Activated naive CD8-positive, alpha-beta T cell treated with anti-CD3 and anti-CD28 coated beads for 36 hours (primary cell): Measurements from ENCODE around the gene RAMAC. TPM values are rescaled to one million over a fixed set of nuclear protein-coding genes. Genes with fewer than 3 reads are reported as not detected.

Source experiments
- DNase-seq: peaks from one replicate; pipeline ENCODE4 v3.0.0; 2021
- H3K27ac Mint-ChIP-seq: one replicate; pipeline ENCODE4 v1.8.0; 2022; ENCODE audit warnings: mild to moderate bottlenecking, moderate library complexity, mixed read lengths
- H3K27me3 Mint-ChIP-seq: one replicate; pipeline ENCODE4 v1.8.0; 2022; ENCODE audit warnings: mild to moderate bottlenecking, mixed read lengths
- H3K36me3 Mint-ChIP-seq: one replicate; pipeline ENCODE4 v1.8.0; 2021; ENCODE audit warnings: mild to moderate bottlenecking, mixed read lengths
- H3K4me1 Mint-ChIP-seq: one replicate; pipeline ENCODE4 v1.8.0; 2021; ENCODE audit warnings: mixed read lengths
- H3K4me3 Mint-ChIP-seq: one replicate; pipeline ENCODE4 v1.8.0; 2022; ENCODE audit warnings: mild to moderate bottlenecking, moderate library complexity, mixed read lengths
- H3K9me3 Mint-ChIP-seq: one replicate; pipeline ENCODE4 v1.8.0; 2022; ENCODE audit warnings: mixed read lengths
- total RNA-seq, 2 experiments: library from RNA; stranded (reverse); gene quantifications; one replicate each; pipeline ENCODE4 v1.2.3, GENCODE V29; 2021

RAMAC gene
- total RNA-seq, 2 experiments from 2014 or later, result 24.9 to 28.4 TPM

DNA sequence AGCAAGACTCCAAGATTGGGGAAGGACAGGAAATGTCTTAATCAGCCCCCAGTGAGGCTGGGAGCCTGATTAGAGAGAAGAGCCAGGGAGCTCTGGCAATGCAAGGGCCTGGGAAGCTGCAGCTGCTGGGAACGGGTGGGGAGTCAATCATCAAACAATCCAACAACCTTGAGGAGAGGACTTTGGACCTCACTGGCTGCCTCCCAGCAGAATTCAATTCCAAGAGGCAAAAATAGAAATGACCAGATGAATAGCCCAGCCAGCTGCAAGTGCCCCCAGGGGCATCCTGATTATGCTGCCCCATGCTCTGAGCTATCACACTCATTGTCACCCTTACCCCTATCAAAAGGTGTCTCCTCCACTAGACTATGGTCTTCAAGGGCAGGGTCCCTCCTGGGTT lies 27.4 kb upstream of the RAMAC start:
- Mint-ChIP-seq H3K27ac (no peak overlapping the region), H3K4me3 (no peak overlapping the region), H3K9me3 (no peaks in the 10 kb centered on the region), H3K27me3 (no peaks in the 10 kb centered on the region), H3K4me1 (no peaks in the 10 kb centered on the region), H3K36me3 (peaks cover 1% of the 10 kb centered on the region)
- no peak for DNase-seq

DNA sequence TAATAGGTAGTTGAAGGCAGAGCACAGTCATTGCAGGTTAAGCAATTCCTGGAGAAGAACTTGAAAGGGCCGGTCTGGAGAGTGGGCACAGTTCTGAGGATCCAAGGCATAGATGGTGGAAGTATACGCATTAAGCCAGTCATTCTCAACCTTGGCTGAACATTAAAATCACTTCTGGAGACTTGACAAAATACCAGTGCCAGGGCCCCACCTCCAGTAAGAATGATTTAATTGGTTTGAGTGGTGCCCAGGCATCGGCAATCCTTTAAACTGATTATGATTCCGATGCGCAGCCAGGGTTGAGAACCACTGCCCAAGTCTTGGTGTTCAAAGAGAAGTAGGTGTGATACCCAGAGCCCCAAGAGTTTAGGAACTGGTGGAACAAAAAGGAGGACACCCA lies 26.6 kb upstream of the RAMAC start:
- H3K9me3 Mint-ChIP-seq, result no peaks in the 10 kb centered on the region
- H3K4me3 Mint-ChIP-seq, result no peak overlapping the region
- no peak overlapping the region for H3K27ac Mint-ChIP-seq
- H3K36me3 Mint-ChIP-seq, result peaks cover 1% of the 10 kb centered on the region
- no peak for DNase-seq
- H3K4me1 Mint-ChIP-seq, result no peaks in the 10 kb centered on the region
- H3K27me3 Mint-ChIP-seq, result no peaks in the 10 kb centered on the region

DNA sequence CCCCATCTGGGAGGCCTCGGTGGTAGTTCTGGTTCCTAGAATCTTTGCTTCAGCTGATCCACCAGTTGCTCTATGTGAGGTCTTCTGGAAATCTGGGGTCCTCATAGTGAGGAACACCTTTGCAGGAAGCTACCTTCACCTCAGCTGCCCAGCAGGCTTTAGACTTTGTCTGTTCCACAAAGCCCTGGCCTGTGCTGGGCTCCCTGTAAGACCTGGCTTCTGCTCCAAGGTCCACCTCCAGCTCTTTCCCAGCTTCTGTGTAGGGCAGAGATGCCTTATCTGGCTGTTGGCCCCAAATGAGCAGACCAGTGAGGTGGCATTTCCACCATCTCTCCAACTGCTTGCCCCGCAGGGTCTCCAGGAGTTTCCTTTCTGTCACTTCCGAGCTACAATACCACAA lies 25.2 kb upstream of the RAMAC start:
- H3K4me1 Mint-ChIP-seq, result no peaks in the 10 kb centered on the region
- DNase-seq, result no peak
- H3K27me3 Mint-ChIP-seq, result no peaks in the 10 kb centered on the region
- no peak overlapping the region for H3K4me3 Mint-ChIP-seq
- H3K9me3 Mint-ChIP-seq, result no peaks in the 10 kb centered on the region
- H3K27ac Mint-ChIP-seq, result no peak overlapping the region
- H3K36me3 Mint-ChIP-seq, result peaks cover 1% of the 10 kb centered on the region

DNA sequence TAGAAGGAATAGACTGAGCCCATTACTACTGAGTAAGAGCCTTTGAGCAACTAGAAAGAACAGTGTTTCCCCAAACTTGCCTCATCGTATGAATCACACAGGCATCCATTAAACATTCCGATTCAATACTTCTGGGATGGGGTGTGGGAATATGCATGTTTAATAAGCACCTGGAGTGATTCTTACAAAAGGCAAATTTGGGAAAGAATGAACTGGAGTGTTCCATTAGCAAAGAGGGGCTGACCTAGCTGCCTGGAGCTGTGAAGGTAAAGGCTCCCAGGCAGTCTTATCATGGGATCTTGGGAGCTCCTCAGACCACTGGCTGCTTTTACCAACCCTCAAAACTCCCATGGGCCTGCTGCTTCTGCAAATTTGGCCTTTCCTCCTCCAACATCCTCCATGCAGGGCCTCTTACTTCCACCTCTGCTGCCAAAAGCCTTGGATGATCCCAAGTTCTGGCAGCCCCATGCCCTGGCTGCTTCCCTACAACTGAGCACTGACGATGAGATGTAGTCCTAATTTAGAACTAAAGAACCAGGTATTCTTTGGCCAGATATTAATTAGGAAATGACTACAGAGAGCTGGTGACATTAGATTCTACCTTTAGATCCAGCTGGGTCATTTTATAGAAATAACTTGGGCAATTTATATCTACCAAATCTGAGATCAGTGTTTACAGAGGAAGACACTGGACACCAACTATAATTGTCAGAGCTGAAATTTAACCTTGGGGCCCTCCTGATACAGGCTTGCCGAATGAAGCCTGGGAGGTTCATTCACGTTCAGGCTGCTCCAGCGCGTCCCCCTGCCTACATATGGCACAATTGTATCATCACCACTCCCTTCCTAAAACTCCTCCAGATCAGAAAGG lies 22.3 kb upstream of the RAMAC start:
- no peaks in the 10 kb centered on the region for H3K9me3 Mint-ChIP-seq
- H3K27ac Mint-ChIP-seq, result no peak overlapping the region
- H3K27me3 Mint-ChIP-seq, result no peaks in the 10 kb centered on the region

DNA sequence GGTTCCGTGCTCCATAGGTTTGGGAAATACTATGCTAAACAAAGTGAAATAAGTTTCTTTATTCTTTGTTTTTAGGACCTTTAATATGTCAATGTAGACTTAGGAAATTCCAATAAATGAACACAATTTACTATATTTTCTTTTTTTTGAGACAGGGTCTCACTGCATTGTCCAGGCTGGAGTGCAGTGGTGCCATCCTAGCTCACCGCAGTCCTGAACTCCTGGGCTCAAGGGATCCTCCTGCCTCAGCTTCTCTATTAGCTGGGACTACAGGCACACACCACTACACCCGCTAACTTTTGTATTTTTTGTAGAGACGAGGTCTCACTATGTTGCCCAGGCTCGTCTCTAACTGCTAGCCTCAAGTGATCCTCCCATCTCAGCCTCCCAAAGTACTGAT lies 21.1 kb upstream of the RAMAC start:
- Mint-ChIP-seq H3K4me1 (peaks cover 15% of the 10 kb centered on the region), H3K4me3 (no peak overlapping the region), H3K27me3 (no peaks in the 10 kb centered on the region), H3K36me3 (no peaks in the 10 kb centered on the region), H3K27ac (no peak overlapping the region), H3K9me3 (no peaks in the 10 kb centered on the region)
- no peak for DNase-seq

More for the DNA sequence above, 22.3 kb upstream of the RAMAC start:
- Mint-ChIP-seq H3K4me3 (no peak overlapping the region), H3K4me1 (peaks cover 15% of the 10 kb centered on the region), H3K36me3 (no peaks in the 10 kb centered on the region)
- no peak for DNase-seq

DNA sequence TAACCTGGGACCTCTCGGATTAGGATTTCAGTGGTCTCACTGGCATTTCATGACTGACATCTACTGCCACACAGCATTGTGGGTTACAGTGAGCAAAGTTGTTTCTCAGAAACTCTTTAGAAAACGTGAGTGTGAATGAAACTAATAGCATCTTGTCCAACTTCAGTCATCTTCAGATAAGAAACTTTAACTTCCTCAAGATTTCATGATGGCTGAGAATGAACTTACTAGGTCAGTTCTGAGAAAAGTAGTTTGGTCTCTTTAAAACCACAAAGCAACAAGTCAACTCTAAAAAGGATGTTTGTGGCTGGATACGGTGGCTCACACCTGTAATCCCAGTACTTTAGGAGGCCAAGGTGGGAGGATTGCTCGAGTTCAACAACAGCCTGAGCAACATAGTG lies 19.3 kb upstream of the RAMAC start:
- H3K4me3 Mint-ChIP-seq, result no peak overlapping the region
- peaks cover 15% of the 10 kb centered on the region for H3K4me1 Mint-ChIP-seq
- no peaks in the 10 kb centered on the region for H3K36me3 Mint-ChIP-seq
- H3K27ac Mint-ChIP-seq, result no peak overlapping the region
- peak; percentile 17 for DNase-seq
- H3K27me3 Mint-ChIP-seq, result no peaks in the 10 kb centered on the region
- H3K9me3 Mint-ChIP-seq, result no peaks in the 10 kb centered on the region

DNA sequence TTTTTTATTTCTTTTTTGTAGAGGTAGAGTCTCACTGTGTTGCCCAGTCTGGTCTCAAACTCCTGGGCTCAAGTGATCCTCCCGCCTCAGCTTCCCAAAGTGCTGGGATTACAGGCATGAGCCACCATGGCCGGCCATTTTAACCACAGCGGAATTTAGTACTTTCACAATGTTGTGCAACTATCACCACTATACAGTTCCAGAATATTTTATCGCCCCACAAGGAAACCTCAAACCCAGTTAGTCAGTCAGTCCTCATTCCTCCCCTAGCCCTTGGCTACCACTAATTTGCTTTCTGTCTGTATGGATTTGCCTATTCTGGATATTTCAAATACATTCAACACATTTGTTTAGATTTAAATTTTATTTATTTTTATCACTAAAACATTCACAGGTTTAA lies 17.9 kb upstream of the RAMAC start:
- Mint-ChIP-seq H3K4me1 (peaks cover 15% of the 10 kb centered on the region), H3K27ac (no peak overlapping the region), H3K4me3 (no peak overlapping the region), H3K27me3 (no peaks in the 10 kb centered on the region), H3K36me3 (no peaks in the 10 kb centered on the region), H3K9me3 (no peaks in the 10 kb centered on the region)
- no peak for DNase-seq

DNA sequence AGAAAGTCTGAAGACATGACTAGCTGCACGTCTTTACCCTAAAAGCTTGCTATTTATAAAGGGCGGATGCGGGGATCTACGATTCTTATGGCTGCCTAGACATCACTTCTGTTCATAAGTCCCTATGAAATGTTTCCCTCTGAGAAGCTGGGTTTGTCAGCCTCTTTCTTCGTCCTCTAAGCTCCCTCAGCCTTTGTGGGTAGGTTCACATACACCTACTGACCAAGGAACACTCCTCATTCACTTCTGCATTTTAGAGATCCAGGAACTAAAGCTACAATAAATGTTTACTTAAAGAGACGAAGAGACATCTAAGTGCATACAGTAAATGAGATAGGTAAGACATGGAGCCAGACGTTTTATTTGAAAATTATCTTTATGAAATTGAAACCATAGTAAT lies 16.7 kb upstream of the RAMAC start:
- H3K9me3 Mint-ChIP-seq, result no peaks in the 10 kb centered on the region
- H3K27me3 Mint-ChIP-seq, result no peaks in the 10 kb centered on the region
- H3K27ac Mint-ChIP-seq, result no peak overlapping the region
- H3K4me1 Mint-ChIP-seq, result peaks cover 15% of the 10 kb centered on the region
- no peak for DNase-seq
- no peaks in the 10 kb centered on the region for H3K36me3 Mint-ChIP-seq
- no peak overlapping the region for H3K4me3 Mint-ChIP-seq

DNA sequence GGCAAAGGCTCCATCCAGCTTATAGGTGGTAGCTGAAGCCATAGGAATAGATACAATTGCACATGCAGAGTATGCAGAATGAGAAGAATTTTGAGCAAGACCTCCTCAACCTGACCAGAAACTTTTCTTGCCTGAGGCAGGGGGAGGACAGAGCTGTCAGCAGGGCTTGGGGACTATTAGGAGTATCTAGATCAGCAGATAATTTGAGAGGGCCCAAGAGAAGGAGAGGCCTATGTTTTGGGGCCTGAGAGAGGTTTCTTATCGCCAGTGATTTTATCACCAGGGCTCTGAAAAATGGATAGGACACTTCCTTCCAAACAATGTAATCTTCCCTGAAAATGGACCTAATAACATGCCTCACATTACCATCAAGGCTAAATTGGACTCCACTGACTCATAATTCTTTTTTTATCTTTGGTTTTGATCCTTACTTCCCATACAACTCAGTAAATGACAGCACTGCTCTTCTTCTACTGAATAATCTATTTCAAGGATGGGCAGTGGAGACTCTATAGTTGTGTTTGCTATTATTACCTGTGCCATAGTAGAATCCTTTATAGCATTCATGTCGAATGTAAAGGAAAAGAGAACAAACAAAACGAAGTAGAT lies 15.8 kb upstream of the RAMAC start:
- DNase-seq, result no peak
- peaks cover 15% of the 10 kb centered on the region for H3K4me1 Mint-ChIP-seq
- H3K36me3 Mint-ChIP-seq, result no peaks in the 10 kb centered on the region
- no peak overlapping the region for H3K4me3 Mint-ChIP-seq
- H3K27me3 Mint-ChIP-seq, result no peaks in the 10 kb centered on the region
- H3K9me3 Mint-ChIP-seq, result no peaks in the 10 kb centered on the region
- no peak overlapping the region for H3K27ac Mint-ChIP-seq

DNA sequence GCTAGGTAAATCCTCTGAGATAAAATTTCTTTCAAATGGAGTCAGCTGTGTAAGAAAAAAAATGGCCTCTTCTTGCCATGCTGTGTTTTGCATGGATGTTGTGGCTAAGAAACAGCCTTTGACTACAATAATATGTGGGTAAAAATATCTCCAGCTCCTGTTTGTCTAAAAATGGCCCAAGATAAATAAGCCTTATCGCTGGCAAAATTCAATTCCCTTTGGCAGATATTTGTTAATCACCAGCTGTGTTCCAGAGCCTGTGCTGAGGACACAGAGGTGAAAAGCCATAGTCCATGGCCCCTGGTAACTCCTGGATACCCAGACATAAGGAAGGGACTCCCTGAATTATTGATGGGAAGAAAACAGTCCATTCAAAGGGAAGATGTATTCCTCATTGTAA lies 15.3 kb upstream of the RAMAC start:
- no peaks in the 10 kb centered on the region for H3K36me3 Mint-ChIP-seq
- H3K27me3 Mint-ChIP-seq, result no peaks in the 10 kb centered on the region
- DNase-seq, result no peak
- H3K4me3 Mint-ChIP-seq, result no peak overlapping the region
- no peak overlapping the region for H3K27ac Mint-ChIP-seq
- peaks cover 15% of the 10 kb centered on the region for H3K4me1 Mint-ChIP-seq
- H3K9me3 Mint-ChIP-seq, result no peaks in the 10 kb centered on the region

DNA sequence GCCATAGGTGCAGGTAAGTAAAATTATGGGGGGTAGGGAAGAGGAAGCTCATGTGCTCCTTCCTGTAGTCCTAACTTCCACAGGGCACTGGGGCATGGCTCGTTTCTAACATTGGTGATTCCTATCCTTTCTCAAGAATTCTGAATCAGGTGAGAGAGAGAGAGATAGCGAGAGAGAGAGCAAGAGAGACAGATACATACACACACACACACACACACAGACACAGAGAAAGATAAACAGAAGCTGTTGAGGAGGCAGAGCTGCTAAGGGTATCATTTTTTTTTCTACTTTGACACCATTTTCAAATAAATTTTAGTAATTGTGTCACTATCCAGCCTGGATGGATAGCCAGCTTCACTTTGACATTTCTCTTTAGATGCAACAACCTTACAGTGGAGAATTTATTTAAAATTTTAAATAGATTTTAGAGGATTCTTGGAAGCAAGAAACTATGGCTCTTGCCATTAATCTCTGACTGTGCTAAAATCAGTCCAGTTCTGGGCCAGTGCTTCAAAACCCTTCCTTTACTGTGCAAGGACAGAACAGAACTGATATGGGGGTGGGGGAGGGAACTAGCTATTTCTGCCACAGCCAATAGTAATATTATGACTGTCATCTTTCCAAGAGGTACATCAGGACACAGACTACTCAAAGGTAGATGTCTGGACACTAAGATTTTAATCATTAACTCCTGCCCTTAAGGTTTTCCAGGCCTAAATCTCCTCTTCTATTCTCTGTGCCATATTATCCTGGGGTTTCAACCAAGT lies 14.6 kb upstream of the RAMAC start:
- H3K4me1 Mint-ChIP-seq, result peaks cover 10% of the 10 kb centered on the region
- H3K27ac Mint-ChIP-seq, result no peak overlapping the region
- no peaks in the 10 kb centered on the region for H3K9me3 Mint-ChIP-seq
- no peaks in the 10 kb centered on the region for H3K27me3 Mint-ChIP-seq
- no peak for DNase-seq
- H3K4me3 Mint-ChIP-seq, result no peak overlapping the region
- H3K36me3 Mint-ChIP-seq, result no peaks in the 10 kb centered on the region

DNA sequence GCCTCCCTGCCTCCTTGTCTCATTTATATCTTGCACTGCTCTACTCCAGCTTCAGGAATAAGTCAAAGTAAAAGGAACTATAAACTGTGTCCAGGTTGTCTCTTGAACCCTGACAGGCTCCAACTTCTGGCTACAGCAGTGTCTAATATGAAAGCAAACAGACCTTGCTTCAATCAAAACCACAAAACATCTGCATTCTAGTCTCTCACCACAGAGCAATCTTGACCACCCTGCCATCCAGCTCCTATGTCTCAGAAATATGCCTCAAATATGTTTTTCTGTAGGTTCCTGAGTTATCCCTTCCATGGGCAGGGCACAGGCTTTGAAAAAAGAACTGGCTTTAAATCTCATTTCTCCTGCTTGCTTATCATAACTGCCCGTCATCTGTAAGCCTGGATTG lies 13.0 kb upstream of the RAMAC start:
- no peak overlapping the region for H3K27ac Mint-ChIP-seq
- no peaks in the 10 kb centered on the region for H3K27me3 Mint-ChIP-seq
- no peaks in the 10 kb centered on the region for H3K9me3 Mint-ChIP-seq

DNA sequence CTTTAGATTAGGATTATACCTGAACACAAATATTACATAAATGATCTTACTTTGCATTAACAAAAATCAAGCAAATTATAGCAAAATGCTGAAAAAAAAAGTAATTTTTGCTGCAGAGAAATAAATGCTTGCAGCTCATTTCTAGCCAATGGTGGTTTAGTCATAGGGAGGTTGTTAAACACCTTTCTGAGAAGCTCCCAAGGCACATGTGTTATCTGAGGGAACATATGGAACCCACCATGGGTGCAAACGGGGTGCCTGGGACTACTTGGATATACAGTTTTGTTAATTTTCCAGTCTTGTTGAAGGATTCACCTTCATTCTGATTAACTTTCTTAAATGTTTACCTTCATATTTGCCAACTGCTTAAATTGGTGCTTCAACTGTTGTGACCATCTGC lies 8.9 kb upstream of the RAMAC start:
- H3K4me3 Mint-ChIP-seq, result no peak overlapping the region
- no peaks in the 10 kb centered on the region for H3K36me3 Mint-ChIP-seq
- DNase-seq, result no peak
- no peaks in the 10 kb centered on the region for H3K9me3 Mint-ChIP-seq
- peaks cover 5% of the 10 kb centered on the region for H3K4me1 Mint-ChIP-seq
- no peak overlapping the region for H3K27ac Mint-ChIP-seq
- H3K27me3 Mint-ChIP-seq, result no peaks in the 10 kb centered on the region

More for the DNA sequence above, 13.0 kb upstream of the RAMAC start:
- Mint-ChIP-seq H3K4me3 (no peak overlapping the region), H3K36me3 (no peaks in the 10 kb centered on the region), H3K4me1 (peaks cover 2% of the 10 kb centered on the region)
- DNase-seq, result no peak

DNA sequence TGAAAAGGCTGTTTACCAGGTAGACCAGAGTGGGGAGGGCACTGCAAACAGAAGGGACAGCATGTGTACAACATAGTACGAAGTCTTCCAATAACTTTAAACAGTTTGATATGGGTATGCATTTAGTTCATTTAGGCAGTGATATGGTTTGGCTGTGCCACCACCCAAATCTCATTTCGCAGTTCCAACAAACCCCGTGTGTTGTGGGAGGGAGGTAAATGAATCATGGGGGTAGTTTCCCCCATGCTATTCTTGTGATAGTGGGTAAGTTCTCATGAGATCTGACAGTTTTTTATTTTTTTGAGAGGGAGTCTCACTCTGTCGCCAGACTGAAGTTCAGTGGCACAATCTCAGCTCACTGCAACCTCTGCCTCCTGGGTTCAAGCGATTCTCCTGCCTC lies 7.6 kb upstream of the RAMAC start:
- H3K9me3 Mint-ChIP-seq, result no peaks in the 10 kb centered on the region
- no peaks in the 10 kb centered on the region for H3K36me3 Mint-ChIP-seq
- no peak overlapping the region for H3K27ac Mint-ChIP-seq
- no peaks in the 10 kb centered on the region for H3K27me3 Mint-ChIP-seq
- no peak for DNase-seq
- no peak overlapping the region for H3K4me3 Mint-ChIP-seq
- H3K4me1 Mint-ChIP-seq, result peaks cover 7% of the 10 kb centered on the region

DNA sequence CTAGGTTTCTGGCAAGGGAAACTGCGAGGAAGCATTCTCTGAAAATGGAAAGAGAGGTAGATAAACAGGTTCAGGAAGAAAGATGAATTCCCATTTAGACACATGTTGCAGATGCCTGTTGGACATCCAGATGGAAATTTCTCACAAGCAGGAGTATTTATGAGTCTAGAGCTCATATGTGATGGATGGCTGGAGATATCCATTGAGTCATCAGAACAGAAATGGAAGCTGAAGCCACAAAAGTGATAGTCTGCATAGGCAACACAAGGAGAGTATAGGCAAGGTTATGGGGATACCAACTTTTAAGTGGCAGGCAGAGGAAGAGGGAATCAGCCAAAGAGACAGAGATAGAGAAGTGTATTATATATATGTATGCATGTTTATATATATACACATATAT lies 6.3 kb upstream of the RAMAC start:
- Mint-ChIP-seq H3K27ac (no peak overlapping the region), H3K36me3 (no peaks in the 10 kb centered on the region), H3K9me3 (no peaks in the 10 kb centered on the region), H3K4me3 (no peak overlapping the region), H3K4me1 (peaks cover 7% of the 10 kb centered on the region), H3K27me3 (no peaks in the 10 kb centered on the region)
- DNase-seq, result no peak
